H1 (cell line): ENCODE measurements around the gene ANKRD29. TPM values are rescaled to one million over a fixed set of nuclear protein-coding genes. Genes with fewer than 3 reads are reported as not detected.
A peak's percentile ranks its signal among the peaks of the same experiment; 100 is the strongest.

Experiments used
- CTCF ChIA-PET: fragments of 300-600 bp; sonication (Branson Sonifier 250); formaldehyde crosslinking; loops from one replicate; lab custom pipeline; 2021; ENCODE audit not compliant: partially characterized antibody; lab: Charles Lee
- POLR2A ChIA-PET: fragments of 300-600 bp; sonication (Branson Sonifier 250); formaldehyde crosslinking; loops from one replicate; lab custom pipeline; 2021; ENCODE audit warnings: inconsistent platforms; ENCODE audit not compliant: partially characterized antibody; lab: Charles Lee
- DNase-seq, 2 experiments: peaks; one replicate each; pipeline versions ENCODE4 v3.0.0 to v3.0.0-alpha.2; 2010 to 2022; ENCODE audit warnings: low spot score in 2 of 2, low read depth in 1 of 2, mixed read lengths in 1 of 2
- FAIRE-seq: peaks from 2 replicates; lab custom pipeline; 2011; peaks lifted over from hg19 to GRCh38; lab: Jason Lieb, UNC
- H2AFZ ChIP-seq: 2 replicates; pipeline ENCODE4 v1.8.1; 2012; ENCODE audit warnings: low read length, inconsistent platforms
- H2AK5ac ChIP-seq: 2 replicates; pipeline ENCODE4 v1.6.1; 2013; ENCODE audit warnings: low read depth, low read length
- H2BK120ac ChIP-seq: replicated peaks from 2 replicates; pipeline ENCODE3; 2013; ENCODE audit warnings: low read depth, low read length, inconsistent platforms
- H2BK12ac ChIP-seq: 2 replicates; pipeline ENCODE4 v1.6.1; 2013; ENCODE audit warnings: low read depth, low read length
- H2BK15ac ChIP-seq: 2 replicates; pipeline ENCODE4 v1.6.1; 2013; ENCODE audit warnings: low read length
- H2BK20ac ChIP-seq: 2 replicates; pipeline ENCODE4 v1.6.1; 2013; ENCODE audit warnings: low read length
- H2BK5ac ChIP-seq: 2 replicates; pipeline ENCODE4 v1.6.1; 2013; ENCODE audit warnings: low read depth, low read length
- H3K14ac ChIP-seq: 2 replicates; pipeline ENCODE4 v1.6.1; 2013; ENCODE audit warnings: inconsistent platforms; ENCODE audit not compliant: insufficient read length
- H3K18ac ChIP-seq: 2 replicates; pipeline ENCODE4 v1.6.1; 2013; ENCODE audit warnings: low read length; ENCODE audit errors: extremely low read depth
- H3K23ac ChIP-seq: 2 replicates; pipeline ENCODE4 v1.6.1; 2013; ENCODE audit warnings: inconsistent platforms; ENCODE audit not compliant: insufficient read length
- H3K23me2 ChIP-seq: 2 replicates; pipeline ENCODE4 v1.6.1; 2013; ENCODE audit warnings: low read depth, low read length
- H3K27ac ChIP-seq: 2 replicates; pipeline ENCODE4 v1.6.1; 2011; ENCODE audit warnings: low read depth, low read length, inconsistent platforms
- H3K27me3 ChIP-seq, 4 experiments: replicated peaks in 1 of 4; 1 replicate in 1 of 4; 2 replicates in 3 of 4; pipeline versions ENCODE4 v1.6.1 to v1.8.1; 2011 to 2013; ENCODE audit warnings: low read length in 3 of 4, mild to moderate bottlenecking in 3 of 4, inconsistent platforms in 2 of 4, mixed read lengths in 2 of 4, moderate library complexity in 1 of 4; ENCODE audit not compliant: control insufficient read depth in 3 of 4, insufficient read depth in 3 of 4; ENCODE audit errors: extremely low read depth in 1 of 4
- H3K36me3 ChIP-seq, 4 experiments: 2 replicates each; pipeline versions ENCODE4 v1.6.1 to v1.8.1; 2011 to 2013; ENCODE audit warnings: mild to moderate bottlenecking in 4 of 4, low read length in 3 of 4, moderate library complexity in 2 of 4, control low read depth in 1 of 4, inconsistent platforms in 1 of 4; ENCODE audit not compliant: insufficient read depth in 4 of 4, control insufficient read depth in 2 of 4
- H3K4ac ChIP-seq: replicated peaks from 2 replicates; pipeline ENCODE3; 2013; ENCODE audit warnings: low read length, low read depth, mixed read lengths, inconsistent platforms; ENCODE audit not compliant: insufficient read length
- H3K4me1 ChIP-seq, 4 experiments: replicated peaks in 1 of 4; 1 replicate in 1 of 4; 2 replicates in 3 of 4; pipeline versions ENCODE4 v1.6.1 to v1.8.1; 2011 to 2013; ENCODE audit warnings: low read length in 3 of 4, inconsistent platforms in 2 of 4, mixed read lengths in 1 of 4; ENCODE audit not compliant: insufficient read depth in 4 of 4, control insufficient read depth in 3 of 4
- H3K4me2 ChIP-seq, 2 experiments: 2 replicates each; pipeline versions ENCODE4 v1.6.1 to v1.8.1; 2011 to 2013; ENCODE audit warnings: low read depth in 2 of 2, low read length in 2 of 2, control low read depth in 1 of 2, inconsistent platforms in 1 of 2, mild to moderate bottlenecking in 1 of 2; ENCODE audit not compliant: insufficient read depth in 1 of 2
- H3K4me3 ChIP-seq, 4 experiments: fragments of 200-600, 300-600 bp in 1 of 4; sonication (generic), shearing (Covaris generic), sonication (Bioruptor Twin) in 1 of 4; 2 replicates each; pipeline versions ENCODE4 v1.5.1 to v1.8.1; 2011 to 2016; ENCODE audit warnings: low read length in 4 of 4, low read depth in 3 of 4, control low read depth in 2 of 4, inconsistent platforms in 2 of 4, mild to moderate bottlenecking in 2 of 4, mixed read lengths in 1 of 4, moderate library complexity in 1 of 4; ENCODE audit not compliant: insufficient read depth in 2 of 4; ENCODE audit errors: extremely low read depth in 1 of 4
- H3K56ac ChIP-seq: replicated peaks from 2 replicates; pipeline ENCODE3; 2013; ENCODE audit warnings: low read depth, mild to moderate bottlenecking, mixed read lengths, low read length, inconsistent platforms; ENCODE audit not compliant: insufficient read length
- H3K79me1 ChIP-seq: 2 replicates; pipeline ENCODE4 v1.6.1; 2013; ENCODE audit warnings: low read depth, low read length, control low read depth
- H3K79me2 ChIP-seq, 2 experiments: 2 replicates each; pipeline versions ENCODE4 v1.6.1 to v1.8.1; 2012 to 2013; ENCODE audit warnings: low read length in 2 of 2, mild to moderate bottlenecking in 2 of 2, inconsistent platforms in 1 of 2; ENCODE audit not compliant: insufficient read depth in 2 of 2, control insufficient read depth in 1 of 2
- H3K9ac ChIP-seq, 4 experiments: replicated peaks in 1 of 4; 1 replicate in 1 of 4; 2 replicates in 3 of 4; pipeline versions ENCODE4 v1.6.1 to v1.8.1; 2011 to 2013; ENCODE audit warnings: low read depth in 3 of 4, low read length in 3 of 4, control low read depth in 2 of 4, mild to moderate bottlenecking in 2 of 4, moderate library complexity in 2 of 4, inconsistent platforms in 1 of 4; ENCODE audit errors: extremely low read depth in 1 of 4
- H3K9me3 ChIP-seq, 2 experiments: 2 replicates each; pipeline versions ENCODE4 v1.6.1 to v1.8.1; 2012 to 2013; ENCODE audit warnings: mild to moderate bottlenecking in 2 of 2, moderate library complexity in 2 of 2, control low read depth in 1 of 2, inconsistent platforms in 1 of 2, low read depth in 1 of 2, low read length in 1 of 2, mixed read lengths in 1 of 2; ENCODE audit not compliant: insufficient read depth in 2 of 2
- H4K20me1 ChIP-seq, 2 experiments: replicated peaks in 1 of 2; 2 replicates each; pipeline versions ENCODE3 to v1.8.1; 2011 to 2013; ENCODE audit warnings: inconsistent platforms in 2 of 2, low read length in 2 of 2, mild to moderate bottlenecking in 1 of 2; ENCODE audit not compliant: insufficient read depth in 2 of 2, control insufficient read depth in 1 of 2
- H4K5ac ChIP-seq: 2 replicates; pipeline ENCODE4 v1.6.1; 2013; ENCODE audit warnings: low read length, low read depth, mixed read lengths, inconsistent platforms; ENCODE audit not compliant: insufficient read length
- H4K8ac ChIP-seq: 2 replicates; pipeline ENCODE4 v1.8.0; 2013; ENCODE audit warnings: mild to moderate bottlenecking, moderate library complexity, low read length, inconsistent platforms; ENCODE audit not compliant: insufficient read depth; ENCODE audit errors: extremely low read depth
- H4K91ac ChIP-seq: replicated peaks from 2 replicates; pipeline ENCODE3; 2013; ENCODE audit warnings: low read length, mixed read lengths, inconsistent platforms; ENCODE audit not compliant: insufficient read length
- CHD2 ChIP-seq: IDR thresholded peaks from 2 replicates; pipeline ENCODE4 v1.6.1; 2012; ENCODE audit warnings: low read length, improper control_type of control experiment
- EGR1 ChIP-seq: IDR thresholded peaks from 2 replicates; pipeline ENCODE4 v1.6.1; 2011; ENCODE audit warnings: low read depth, low read length, borderline replicate concordance
- EP300 ChIP-seq, 2 experiments: IDR thresholded peaks; 1 replicate in 1 of 2; 2 replicates in 1 of 2; pipeline ENCODE4 v1.6.1; 2011 to 2012; ENCODE audit warnings: low read depth in 2 of 2, low read length in 2 of 2, mild to moderate bottlenecking in 2 of 2, borderline replicate concordance in 1 of 2, inconsistent platforms in 1 of 2, moderate library complexity in 1 of 2
- HDAC2 ChIP-seq, 2 experiments: fragments of 300-600 bp in 1 of 2; sonication (generic) in 1 of 2; IDR thresholded peaks; 2 replicates each; pipeline ENCODE4 v1.6.1; 2011 to 2012; ENCODE audit warnings: low read depth in 2 of 2, low read length in 2 of 2, mild to moderate bottlenecking in 2 of 2, moderate library complexity in 2 of 2, borderline replicate concordance in 1 of 2, inconsistent platforms in 1 of 2
- KDM4A ChIP-seq: IDR thresholded peaks from one replicate; pipeline ENCODE4 v1.7.1; 2012; ENCODE audit warnings: low read depth, mild to moderate bottlenecking, moderate library complexity, low read length, inconsistent platforms; ENCODE audit not compliant: severe bottlenecking
- NANOG ChIP-seq: IDR thresholded peaks from 2 replicates; pipeline ENCODE4 v1.6.1; 2011; ENCODE audit warnings: low read length, low read depth, mild to moderate bottlenecking, inconsistent platforms; ENCODE audit not compliant: insufficient read depth, poor library complexity, severe bottlenecking
- RAD21 ChIP-seq, 2 experiments: IDR thresholded peaks in 1 of 2; conservative IDR thresholded peaks in 1 of 2; 2 replicates each; pipeline ENCODE4 v1.6.1; 2011; ENCODE audit warnings: low read depth in 2 of 2, low read length in 2 of 2, improper control_type of control experiment in 1 of 2, inconsistent platforms in 1 of 2, mild to moderate bottlenecking in 1 of 2, moderate library complexity in 1 of 2
- WGBS, 2 experiments: shearing (Covaris generic) in 1 of 2; methylation state at CpG; one replicate each; pipeline versions ENCODE4 v1.1.6 to v1.1.7; 2013 to 2015; ENCODE audit warnings: low lambda C conversion rate in 2 of 2, mixed read lengths in 2 of 2, inconsistent platforms in 1 of 2, low coverage in 1 of 2, missing lambda C conversion rate in 1 of 2; ENCODE audit not compliant: insufficient replicate concordance in 2 of 2, insufficient coverage in 1 of 2, insufficient read length in 1 of 2; ENCODE audit errors: extremely low coverage in 1 of 2, missing lambda C conversion rate in 1 of 2; 5-methylcytosine and 5-hydroxymethylcytosine counted together
- polyA plus RNA-seq, 7 experiments: library from polyadenylated mRNA; depleted of rRNA in 3 of 7; stranded (reverse) in 5 of 7; unstranded in 2 of 7; fragments of >200 nt in 5 of 7; fragments of 200-250 nt in 2 of 7; gene quantifications; 1 replicate in 5 of 7; 2 replicates in 1 of 7; 4 replicates in 1 of 7; pipeline versions ENCODE4 v1.2.1 to v1.2.3, GENCODE V29; 2011 to 2013; ENCODE audit warnings: missing spikeins in 2 of 7, mixed read lengths in 2 of 7
- total RNA-seq: library from RNA; stranded (reverse); fragmentation: NEBNext Ultra II Directional; extraction: Animal tissue kit (Norgen Biotek cat#: 25700); gene quantifications from 2 replicates; pipeline ENCODE4 v1.2.1, GENCODE V29; 2021
- TF ChIP-seq, protein P1 (sequence below): IDR thresholded peaks from 2 replicates; pipeline ENCODE4 v1.6.1; 2011; ENCODE audit warnings: low read depth, mild to moderate bottlenecking, low read length; ENCODE audit not compliant: insufficient read depth

Gene ANKRD29
- total and polyA plus RNA-seq, 2 of the 8 experiments (the other 6 are each of a cell fraction or from before 2014, with no cell fraction given) = 3.0 to 7.3 TPM

DNA sequence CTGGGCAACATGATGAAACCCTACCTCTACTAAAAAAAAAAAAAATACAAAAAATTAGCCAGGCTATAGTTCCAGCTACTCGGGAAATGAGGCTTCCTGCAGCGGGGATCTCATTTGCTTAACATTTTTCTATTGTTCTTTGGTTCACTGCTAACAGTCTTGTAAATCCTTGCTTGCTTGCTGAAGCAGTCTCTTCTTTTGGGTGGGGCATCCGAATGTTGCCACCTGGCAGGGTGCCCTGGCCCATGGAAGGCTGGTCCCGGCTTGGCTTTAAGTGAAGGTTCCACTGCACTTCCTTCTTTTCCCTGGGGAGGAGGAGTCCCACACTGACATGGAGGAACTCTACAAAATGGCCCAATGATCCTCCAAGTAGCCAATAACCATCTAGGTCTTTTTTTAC lies 6.0 kb upstream of the ANKRD29 start:
- no peak overlapping the region for H2AK5ac ChIP-seq
- no peaks in the 10 kb centered on the region for H3K9me3 ChIP-seq
- no peak overlapping the region for H3K9ac ChIP-seq
- no peak overlapping the region for H3K56ac ChIP-seq
- no peak overlapping the region for H3K14ac ChIP-seq
- 16% methylated on average over 4 of the region's 4 CpGs; no CpG with 5 or more reads in 1 of the 2 experiments for WGBS, 2 experiments
- H3K23ac ChIP-seq = no peak overlapping the region
- H3K27ac ChIP-seq = no peak overlapping the region
- POLR2A ChIA-PET = no interaction called here
- no peak overlapping the region for H2BK5ac ChIP-seq
- no peak overlapping the region for H4K8ac ChIP-seq
- no peaks in the 10 kb centered on the region for H3K79me1 ChIP-seq
- H2BK12ac ChIP-seq = no peak overlapping the region
- H2BK120ac ChIP-seq = no peak overlapping the region
- H2BK15ac ChIP-seq = no peak overlapping the region
- no peaks in the 10 kb centered on the region for H3K23me2 ChIP-seq
- peak overlapping the region; percentile 17 to 47; a peak in 2 of 4 replicates for H3K4me2 ChIP-seq
- no peaks in the 10 kb centered on the region for H4K20me1 ChIP-seq
- peaks cover 0 to 2% (median under 1%) of the 10 kb centered on the region in 4 experiments; a peak in 2 of 7 replicates for H3K4me1 ChIP-seq
- DNase-seq (no peak), FAIRE-seq (no peak)
- CTCF ChIA-PET = no interaction called here
- no peak overlapping the region for H4K5ac ChIP-seq
- H3K18ac ChIP-seq = peak overlapping the region; percentile 21; the same call in 1 of the 2 replicates
- no peaks in the 10 kb centered on the region for H3K79me2 ChIP-seq
- H3K27me3 ChIP-seq = no peaks in the 10 kb centered on the region
- H3K36me3 ChIP-seq = no peaks in the 10 kb centered on the region
- no peak overlapping the region for H3K4me3 ChIP-seq
- 0 out of 2 replicates have a peak overlapping the region, but pooled peaks have one; percentile 34 for H2AFZ ChIP-seq
- H3K4ac ChIP-seq = no peak overlapping the region
- no peak overlapping the region for H4K91ac ChIP-seq
- H2BK20ac ChIP-seq = no peak overlapping the region
- TF ChIP-seq NANOG (peak; percentile 26), HDAC2 (IDR thresholded peaks at IDR 0.05; ENCODE audit: borderline replicate concordance in 1 of 2, low read depth in 2 of 2, low read length in 2 of 2) (no peak), KDM4A (no peak), EP300 (IDR thresholded peaks at IDR 0.05; ENCODE audit: borderline replicate concordance in 1 of 2, low read depth in 2 of 2, low read length in 2 of 2) (no peak), RAD21 (IDR thresholded peaks at IDR 0.05 in 1 of 2, conservative IDR thresholded peaks at IDR 0.05 in 1 of 2; ENCODE audit: low read depth in 2 of 2, low read length in 2 of 2) (no peak), CHD2 (no peak), EGR1 (no peak)
- TF ChIP-seq, protein P1, sequence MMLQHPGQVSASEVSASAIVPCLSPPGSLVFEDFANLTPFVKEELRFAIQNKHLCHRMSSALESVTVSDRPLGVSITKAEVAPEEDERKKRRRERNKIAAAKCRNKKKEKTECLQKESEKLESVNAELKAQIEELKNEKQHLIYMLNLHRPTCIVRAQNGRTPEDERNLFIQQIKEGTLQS = no peak
